ENCODE data around the gene C1orf122.

The C1orf122 gene

GRCh38 chr1:37854406-37854805, 46.8 kb downstream of the C1orf122 start:
- Histone ChIP-seq H3K4me3 (ENCODE audit: low read depth in 1 of 5, low read length in 5 of 5) (no peak overlapping the region), H3K27ac (ENCODE audit: low read depth, low read length) (no peak overlapping the region), H3K9ac (ENCODE audit: low read length in 5 of 5) (no peak overlapping the region), H3K4me1 (ENCODE audit: control insufficient read depth in 5 of 5, insufficient read depth in 5 of 5, low read length in 5 of 5) (peaks cover 7 to 44% (median 39%) of the 10 kb centered on the region in 5 donors), H3K36me3 (ENCODE audit: control insufficient read depth in 5 of 5, insufficient read depth in 5 of 5, low read length in 5 of 5) (peaks cover 4 to 17% (median 13%) of the 10 kb centered on the region in 5 donors), H3K9me3 (ENCODE audit: control insufficient read depth in 5 of 5, low read length in 5 of 5) (no peaks in the 10 kb centered on the region), H3K27me3 (ENCODE audit: control insufficient read depth in 5 of 5, insufficient read depth in 4 of 5, low read length in 5 of 5) (no peaks in the 10 kb centered on the region)
